Keratinocyte (primary cell): ENCODE results near the gene HOXC12.

Experiments used
- EZH2 ChIP-seq: IDR thresholded peaks from one replicate; pipeline ENCODE4 v1.6.1; 2012; ENCODE audit warnings: inconsistent platforms, mild to moderate bottlenecking, low read length, moderate library complexity
- TF ChIP-seq, protein P1 (sequence below), 3 experiments: IDR thresholded peaks in 1 of 3; conservative IDR thresholded peaks in 1 of 3; optimal IDR thresholded peaks in 1 of 3; 2 replicates in 2 of 3; 3 replicates in 1 of 3; pipeline versions ENCODE3 to v1.5.1; 2011; ENCODE audit warnings: low read length in 3 of 3, mild to moderate bottlenecking in 3 of 3, moderate library complexity in 2 of 3, control low read depth in 1 of 3, inconsistent platforms in 1 of 3; ENCODE audit not compliant: insufficient read depth in 2 of 3; ENCODE audit errors: extremely low read depth in 1 of 3

GRCh38 chr12:53992377-53992889, 37.7 kb downstream of the HOXC12 start:
- TF ChIP-seq, protein P1, sequence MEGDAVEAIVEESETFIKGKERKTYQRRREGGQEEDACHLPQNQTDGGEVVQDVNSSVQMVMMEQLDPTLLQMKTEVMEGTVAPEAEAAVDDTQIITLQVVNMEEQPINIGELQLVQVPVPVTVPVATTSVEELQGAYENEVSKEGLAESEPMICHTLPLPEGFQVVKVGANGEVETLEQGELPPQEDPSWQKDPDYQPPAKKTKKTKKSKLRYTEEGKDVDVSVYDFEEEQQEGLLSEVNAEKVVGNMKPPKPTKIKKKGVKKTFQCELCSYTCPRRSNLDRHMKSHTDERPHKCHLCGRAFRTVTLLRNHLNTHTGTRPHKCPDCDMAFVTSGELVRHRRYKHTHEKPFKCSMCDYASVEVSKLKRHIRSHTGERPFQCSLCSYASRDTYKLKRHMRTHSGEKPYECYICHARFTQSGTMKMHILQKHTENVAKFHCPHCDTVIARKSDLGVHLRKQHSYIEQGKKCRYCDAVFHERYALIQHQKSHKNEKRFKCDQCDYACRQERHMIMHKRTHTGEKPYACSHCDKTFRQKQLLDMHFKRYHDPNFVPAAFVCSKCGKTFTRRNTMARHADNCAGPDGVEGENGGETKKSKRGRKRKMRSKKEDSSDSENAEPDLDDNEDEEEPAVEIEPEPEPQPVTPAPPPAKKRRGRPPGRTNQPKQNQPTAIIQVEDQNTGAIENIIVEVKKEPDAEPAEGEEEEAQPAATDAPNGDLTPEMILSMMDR (optimal IDR thresholded peaks at IDR 0.05 in 1 of 3, IDR thresholded peaks at IDR 0.05 in 1 of 3, conservative IDR thresholded peaks at IDR 0.05 in 1 of 3; ENCODE audit: extremely low read depth in 1 of 3, insufficient read depth in 2 of 3, low read length in 3 of 3): no peak
- TF ChIP-seq EZH2: no peak
